HCT116 (cell line): ENCODE measurements around the gene NOC4L.

ENCODE experiments used
- POLR2A ChIP-seq: IDR thresholded peaks from 2 replicates; pipeline ENCODE4 v1.7.0; 2011; ENCODE audit warnings: borderline replicate concordance; ENCODE audit not compliant: insufficient read depth, insufficient read length; ENCODE audit errors: extremely low read depth
- POLR2AphosphoS5 ChIP-seq: IDR thresholded peaks from 2 replicates; pipeline ENCODE4 v1.6.1; 2011; ENCODE audit warnings: mild to moderate bottlenecking, low read depth, low read length, moderate library complexity

DNA sequence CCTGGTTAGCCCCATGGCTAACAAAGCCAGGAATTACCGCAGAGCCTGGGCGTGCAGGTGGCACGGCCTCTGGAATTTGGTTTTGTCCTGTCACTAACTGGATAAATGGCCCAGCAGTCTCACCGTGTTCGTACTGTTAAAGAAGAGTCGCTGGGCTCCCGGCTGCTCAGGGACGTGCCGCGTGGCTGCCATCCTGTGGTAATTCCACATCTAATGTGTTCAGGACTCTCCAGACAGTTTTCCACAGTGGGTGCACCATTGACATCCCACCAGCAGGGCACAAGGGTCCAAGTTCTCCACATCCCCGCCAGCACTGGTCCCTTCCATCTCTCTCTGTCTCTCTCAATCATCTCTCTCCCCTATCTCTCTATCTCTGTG is 19.6 kb downstream of the NOC4L start:
- TF ChIP-seq POLR2AphosphoS5 (no peak), POLR2A (no peak)
